ENCODE results near the gene GSDME.
A peak's percentile ranks its signal among the peaks of the same experiment; 100 is the strongest.

GSDME gene

DNA sequence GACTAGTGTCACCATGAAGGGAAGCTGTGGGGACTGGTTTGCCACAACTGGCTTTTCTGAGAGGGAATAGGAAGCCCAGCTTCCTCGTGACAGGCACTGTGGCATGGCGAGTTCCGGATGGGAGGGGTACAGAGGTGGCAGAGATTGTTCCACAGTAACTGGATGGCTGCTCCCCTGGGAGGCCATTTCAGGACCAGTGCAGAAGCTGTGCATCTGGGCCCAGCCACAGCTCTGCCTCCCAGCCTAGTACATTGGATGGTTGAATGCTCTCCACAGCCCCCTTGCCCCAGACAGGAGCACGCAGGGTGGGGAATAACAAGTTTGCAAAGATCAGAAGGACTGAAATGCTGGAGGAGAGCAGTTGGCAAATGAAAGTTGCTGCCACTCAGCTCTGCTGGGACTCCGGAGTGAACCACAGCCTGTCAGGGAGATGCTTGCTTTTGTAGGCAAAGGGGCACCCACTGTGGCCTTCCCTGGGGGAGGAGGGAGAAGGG, 51.8 kb downstream of the GSDME start:
- DNase-seq (ENCODE audit: low spot score), result no peak

DNA sequence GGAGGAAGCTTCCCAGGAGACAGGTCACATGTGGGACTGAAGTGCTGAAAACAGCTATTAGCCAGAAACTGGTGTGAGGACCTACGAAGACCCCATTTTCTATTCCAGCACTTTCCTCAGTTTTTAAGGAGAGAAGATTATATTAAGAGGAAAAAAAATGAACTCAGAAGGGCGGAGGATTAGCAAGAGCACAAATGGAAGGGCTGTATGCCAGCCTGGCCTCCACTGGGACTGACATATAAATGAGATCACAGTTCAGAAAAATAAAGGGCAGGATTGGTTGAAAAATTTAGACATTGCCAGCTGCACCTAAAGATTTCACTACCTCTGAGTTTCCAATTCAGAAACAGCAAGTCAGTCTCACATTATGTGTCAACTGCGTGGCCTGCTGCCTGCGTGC, 53.0 kb downstream of the GSDME start:
- no peak for DNase-seq (ENCODE audit: low spot score)

DNA sequence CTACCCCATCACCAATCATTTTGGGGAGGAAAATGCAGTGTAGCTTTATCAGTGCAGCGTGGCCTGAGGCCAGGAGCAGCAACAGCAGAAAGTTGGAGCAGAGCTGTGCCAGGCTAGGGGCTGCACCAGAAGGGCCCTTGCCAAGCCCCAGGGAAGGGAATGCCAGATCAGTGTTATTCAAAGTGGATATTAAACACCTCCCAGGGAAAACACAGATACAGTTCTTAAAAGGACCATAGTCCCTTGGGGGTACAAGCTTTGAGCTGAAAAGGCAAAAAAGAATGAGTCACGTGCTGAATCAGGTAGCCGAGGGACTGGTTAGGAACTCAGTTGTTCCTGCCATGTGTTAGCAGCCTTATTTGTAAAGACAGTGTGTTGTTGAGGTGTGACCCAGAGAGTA, 54.0 kb downstream of the GSDME start:
- DNase-seq (ENCODE audit: low spot score), result no peak

DNA sequence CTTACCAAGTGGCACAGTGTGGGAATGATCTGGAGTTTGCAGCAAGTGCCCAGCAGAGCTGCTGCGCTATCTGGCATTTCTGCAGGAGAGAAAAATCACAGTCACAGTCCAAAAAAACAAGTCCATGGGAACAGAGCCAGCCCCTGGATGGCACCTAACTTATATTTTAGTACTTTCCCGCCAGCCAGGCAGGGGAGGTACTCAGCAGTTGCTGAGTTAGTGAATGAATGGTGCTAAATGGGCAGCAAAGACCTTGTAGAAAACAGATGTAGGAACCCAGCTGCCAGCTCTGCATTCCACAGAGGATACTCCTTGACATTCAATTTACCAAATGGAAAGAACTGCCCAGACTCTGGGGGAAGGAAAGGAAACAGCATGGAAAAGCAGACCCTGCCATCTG, 54.5 kb downstream of the GSDME start:
- no peak for DNase-seq (ENCODE audit: low spot score)

DNA sequence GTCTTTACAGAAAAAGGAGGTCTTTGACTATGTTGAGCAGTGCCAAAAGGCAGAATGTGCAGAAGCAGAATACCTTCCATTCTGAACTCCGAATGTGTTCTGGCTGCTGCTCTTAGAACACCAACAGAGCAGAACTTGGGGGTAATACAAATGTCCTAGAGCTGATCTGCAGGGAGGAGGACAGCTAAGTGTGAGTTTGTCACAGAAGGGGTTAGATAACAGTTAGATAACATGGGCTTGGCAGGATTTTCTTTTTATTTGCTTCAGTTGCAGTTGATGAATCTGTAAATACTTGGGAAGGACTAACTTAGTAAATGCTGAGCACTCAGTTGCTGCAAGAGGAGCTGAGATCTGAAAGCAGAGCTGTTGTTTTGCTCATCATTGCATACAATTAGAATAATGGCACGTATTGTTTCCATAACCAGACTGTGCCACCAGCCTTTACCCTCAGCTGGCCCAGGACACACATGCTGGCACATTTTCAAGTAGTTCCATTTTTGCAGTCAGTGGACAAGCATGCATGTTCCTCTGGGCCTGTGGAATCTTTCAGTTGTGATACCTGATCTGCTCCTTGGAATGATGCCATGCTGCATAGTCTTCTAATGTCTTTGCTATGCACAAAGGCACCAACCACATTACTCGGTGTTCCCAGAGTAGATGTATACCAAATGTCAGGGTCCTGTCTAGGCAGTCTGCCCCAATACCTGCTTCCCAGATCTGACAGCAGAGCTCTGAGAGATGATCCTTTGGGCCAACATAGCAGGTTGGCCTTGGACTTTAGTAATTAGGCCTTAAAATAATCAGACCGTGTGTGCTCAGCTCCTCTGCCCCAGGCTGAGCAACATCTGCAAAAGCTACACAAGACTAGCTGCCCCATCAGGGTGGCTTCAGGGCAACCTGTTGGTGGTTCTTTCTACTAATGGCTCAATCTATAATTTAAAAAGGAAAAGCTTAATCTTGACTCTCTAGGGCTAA, 55.7 kb downstream of the GSDME start:
- DNase-seq (ENCODE audit: low spot score), result peak; percentile 82

DNA sequence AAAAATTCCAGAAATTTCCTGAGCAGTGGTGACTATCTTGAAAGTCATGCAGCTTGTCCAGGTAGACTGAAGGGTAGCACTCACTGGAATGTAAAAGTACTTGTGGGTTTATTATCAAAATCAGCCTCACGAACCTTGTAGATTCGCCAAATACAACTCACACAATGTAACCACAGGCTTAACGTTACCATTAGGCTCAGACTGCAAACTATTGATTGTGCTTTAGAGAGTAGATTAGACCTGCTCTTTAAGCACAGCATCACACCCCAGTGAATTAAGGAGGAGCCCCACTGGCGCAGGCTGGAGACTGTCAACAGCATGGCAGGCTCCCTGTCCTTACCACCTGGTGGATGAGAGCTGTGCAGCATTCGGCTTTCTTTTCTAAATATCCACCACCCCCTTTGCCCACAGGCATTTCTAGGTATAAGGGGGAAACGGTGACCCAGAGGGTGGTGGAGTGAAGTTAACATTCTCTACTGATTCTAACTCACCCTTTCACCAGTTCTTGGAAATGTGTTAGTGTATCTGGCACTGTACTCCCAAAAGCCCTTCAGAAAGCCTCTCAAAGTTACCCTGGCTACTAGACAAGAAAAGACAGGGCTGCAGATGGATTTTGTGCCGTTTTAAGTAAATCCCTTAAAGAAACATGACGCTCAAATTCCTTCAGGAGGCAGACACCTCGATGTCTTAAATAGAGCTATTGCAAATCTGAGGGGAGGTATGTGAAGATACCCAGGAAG, 56.6 kb downstream of the GSDME start:
- DNase-seq (ENCODE audit: low spot score), result no peak

DNA sequence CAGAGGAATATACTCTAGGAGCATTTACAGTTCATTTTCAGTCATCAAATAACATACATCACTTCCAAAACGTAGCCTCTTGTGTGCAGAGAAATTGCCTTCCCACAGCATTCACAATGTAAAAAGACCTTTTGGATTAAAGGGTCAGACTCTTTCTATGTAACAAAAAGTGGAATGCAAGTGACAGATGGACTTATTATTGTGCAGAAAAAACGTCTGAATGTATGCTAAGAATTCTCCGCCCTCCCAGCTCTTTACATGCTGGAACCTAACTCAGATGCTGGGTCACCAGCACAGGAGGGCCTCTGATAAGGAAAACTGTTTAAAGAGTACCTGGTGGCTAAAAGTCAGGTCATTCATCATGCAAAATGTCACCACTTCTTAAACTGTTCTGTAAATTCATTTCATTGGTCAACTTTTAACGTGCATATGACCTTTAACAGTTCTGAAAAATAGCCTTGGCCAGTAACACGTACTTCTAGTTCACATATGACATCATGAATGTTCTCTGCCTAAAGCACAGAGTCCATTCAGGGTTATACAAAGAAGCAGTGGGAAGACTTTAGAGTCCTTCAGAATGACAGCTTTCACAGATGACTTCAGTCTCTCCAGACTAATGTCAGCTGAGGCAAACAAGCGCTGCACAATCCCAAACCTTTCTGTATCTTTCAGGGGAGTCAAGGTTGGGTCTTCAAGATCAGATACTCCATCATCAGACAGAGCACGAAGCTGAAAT, 58.6 kb downstream of the GSDME start:
- DNase-seq (ENCODE audit: low spot score), result no peak

DNA sequence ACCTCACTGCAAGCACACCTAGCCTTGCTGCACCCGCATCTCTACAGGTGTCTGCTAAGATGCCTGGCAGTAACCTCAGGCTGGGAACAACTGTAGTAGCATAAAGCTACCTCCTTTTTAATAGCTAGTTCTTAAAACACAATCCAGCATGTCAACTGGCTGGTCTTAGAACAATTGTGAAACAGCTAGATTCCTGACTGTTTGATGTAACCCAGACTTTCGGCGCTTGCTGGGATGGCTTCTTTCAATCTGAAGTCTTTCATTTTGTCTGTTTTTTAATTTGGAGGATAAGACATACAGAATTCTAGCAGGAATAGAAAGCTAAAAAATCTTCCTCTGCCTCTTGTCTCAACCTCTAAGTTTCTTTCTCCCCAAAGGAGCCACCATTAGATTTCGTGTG, 59.8 kb downstream of the GSDME start:
- DNase-seq (ENCODE audit: low spot score), result no peak

DNA sequence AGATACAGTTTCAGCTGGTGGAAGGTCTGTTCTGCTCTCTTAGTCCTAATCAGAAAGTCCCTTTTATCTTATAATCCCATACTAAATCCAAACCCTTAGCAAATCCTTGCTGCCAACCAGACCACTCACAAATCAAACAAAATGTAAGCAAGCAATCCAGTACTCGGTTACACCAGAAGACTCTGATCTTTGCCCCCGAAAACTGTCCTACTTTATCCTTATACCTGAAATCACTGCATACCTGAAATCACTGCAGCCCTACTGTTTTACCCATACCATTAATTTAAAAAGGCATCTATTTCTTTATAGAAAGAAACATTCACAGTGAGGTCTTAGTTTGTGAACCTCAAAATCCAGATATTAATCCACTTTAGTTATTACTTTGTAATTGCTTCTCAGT, 64.7 kb downstream of the GSDME start:
- DNase-seq (ENCODE audit: low spot score), result no peak

DNA sequence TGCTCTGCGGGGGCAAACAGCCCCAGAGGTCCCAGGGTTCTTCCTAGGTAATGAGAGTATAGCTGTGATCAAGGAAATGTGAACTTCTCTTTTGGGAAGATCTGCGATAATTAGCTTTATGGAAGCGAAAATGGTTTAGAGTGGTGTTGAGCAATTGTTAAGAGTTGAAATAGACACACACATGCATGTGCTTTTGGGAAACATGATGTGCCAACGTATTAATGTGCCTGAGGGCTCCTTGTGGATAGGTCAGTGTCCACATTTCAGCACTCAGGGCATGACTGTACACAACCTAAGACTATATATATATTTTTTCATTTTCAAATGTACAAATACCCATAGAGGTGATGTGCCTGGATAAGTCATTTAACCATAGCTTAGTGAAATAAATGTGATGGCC, 67.0 kb downstream of the GSDME start:
- no peak for DNase-seq (ENCODE audit: low spot score)

DNA sequence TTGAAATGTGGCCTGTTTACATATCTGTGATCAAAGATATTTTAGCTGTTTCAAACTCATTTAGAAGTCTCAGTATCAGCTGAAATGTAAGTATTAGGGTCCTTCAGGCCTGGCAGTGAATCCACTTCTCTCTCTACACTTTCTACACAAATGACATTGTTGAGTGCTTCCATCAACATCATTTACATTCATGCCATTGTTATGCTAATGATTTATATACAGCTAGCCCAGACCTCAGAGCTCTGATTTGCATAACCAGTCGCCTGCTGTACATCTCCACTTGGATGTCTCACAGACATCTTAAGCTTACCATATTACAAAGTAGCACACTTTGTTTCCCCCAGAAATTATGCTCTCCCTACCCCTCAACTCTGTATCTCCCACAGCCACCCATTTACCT, 71.6 kb downstream of the GSDME start:
- no peak for DNase-seq (ENCODE audit: low spot score)

DNA sequence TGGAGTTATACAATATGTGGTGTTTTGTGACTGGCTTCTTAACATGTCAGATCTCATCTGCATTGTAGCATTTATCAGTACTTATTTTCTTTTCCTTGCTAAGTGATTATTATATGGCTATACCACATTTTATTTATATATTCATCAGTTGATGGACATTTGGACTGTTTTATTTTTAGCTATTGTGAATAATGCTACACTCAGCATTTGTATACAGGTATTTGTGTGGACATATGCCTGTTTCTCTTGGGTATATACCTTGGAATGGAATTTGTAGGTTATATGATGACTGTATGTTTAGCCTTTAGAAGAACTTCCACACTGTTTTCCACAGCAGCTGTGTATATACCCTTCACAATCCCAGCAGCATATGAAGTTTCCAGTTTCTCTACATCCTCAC, 86.5 kb downstream of the GSDME start:
- DNase-seq (ENCODE audit: low spot score), result no peak

DNA sequence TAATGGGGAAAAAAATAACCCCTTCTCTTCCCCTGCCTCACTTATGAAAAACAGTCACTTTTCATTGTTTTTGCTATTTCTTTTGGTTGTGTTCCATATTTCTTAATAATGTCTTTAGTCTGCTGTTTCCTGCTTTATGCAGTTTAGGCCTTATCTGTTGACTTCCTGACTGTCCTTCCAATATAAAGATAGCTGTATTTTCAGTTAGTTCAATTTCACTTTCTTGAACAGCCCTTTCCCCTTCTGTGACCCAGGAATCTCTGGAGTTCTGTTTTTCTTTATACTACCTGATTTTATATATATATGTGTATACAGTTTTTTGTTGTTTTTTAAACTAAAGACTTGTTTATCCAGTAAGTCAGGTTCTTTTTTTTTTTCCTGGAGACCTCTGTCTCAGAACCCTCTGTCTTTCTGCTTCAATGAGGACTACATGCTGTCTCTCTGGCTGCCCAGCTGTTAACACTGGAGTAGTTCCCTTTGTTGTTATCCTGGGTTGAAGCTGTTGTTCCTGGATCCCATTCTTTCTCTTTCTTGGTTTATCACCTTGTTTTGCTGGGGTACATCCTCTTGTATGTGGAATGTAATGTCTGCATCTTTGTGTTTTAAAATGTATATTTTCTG, 87.2 kb downstream of the GSDME start:
- no peak for DNase-seq (ENCODE audit: low spot score)

DNA sequence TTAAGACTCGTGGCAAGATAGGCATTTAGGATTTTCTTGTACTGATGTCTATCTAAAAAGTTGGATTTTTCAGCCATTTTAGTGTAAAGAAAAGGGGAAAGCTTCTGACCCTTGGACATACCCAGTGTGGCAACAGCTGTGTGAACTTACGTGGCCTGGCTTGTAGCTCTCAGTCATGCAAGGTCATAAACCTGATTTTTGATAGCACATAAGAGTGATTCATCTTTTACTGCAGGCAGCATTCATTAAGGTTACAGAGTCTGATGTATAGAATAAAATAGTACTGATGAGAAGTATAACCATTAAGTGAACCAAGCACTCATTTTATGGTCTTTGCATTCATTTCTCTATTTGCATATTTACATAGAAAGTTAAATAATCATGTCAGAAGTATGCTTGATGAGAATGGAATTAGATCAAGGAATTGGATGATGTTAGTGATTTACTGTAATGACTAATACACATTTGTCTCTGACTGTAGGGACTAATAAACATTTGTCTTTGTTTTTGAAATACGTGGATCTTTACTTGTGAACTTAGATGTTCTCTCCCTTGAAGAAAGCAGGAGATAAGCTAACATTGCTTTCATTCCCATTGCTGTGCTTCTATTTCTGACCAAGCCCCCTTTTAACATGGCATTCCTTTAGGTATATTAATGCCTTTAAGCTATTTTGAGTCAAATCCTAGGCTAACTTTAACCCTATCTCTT, 88.2 kb downstream of the GSDME start:
- DNase-seq (ENCODE audit: low spot score), result no peak

DNA sequence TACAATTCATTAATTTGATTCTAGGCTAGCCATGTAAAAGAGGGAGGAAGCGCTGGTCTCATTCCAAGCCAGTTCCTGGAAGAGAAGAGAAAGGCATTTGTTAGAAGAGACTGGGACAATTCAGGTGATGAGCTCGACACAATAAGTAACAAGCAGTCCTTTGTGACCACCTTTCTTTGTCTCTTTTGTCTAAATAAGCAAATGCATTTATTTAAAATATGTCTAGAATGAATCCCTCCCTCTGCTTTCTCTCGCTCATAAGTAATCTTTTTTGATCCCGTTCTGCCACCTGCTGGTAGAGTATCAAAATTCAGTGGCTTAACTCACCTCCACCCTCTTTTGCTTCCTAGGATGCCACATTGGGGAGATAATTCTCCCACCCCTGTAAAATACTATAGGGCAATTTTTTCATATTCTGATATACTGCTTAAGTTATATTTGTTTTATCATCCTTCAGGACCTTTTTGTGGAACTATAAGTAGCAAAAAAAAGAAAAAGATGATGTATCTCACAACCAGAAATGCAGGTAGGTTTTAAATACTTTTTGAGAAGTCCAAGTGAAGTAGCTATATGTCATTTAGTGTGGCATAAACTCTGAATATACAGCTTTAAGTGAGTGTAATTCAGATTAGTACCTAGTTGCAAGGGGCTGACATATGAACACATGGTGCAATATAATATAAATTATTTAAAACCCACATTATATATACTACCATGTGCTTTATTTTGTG, 91.5 kb downstream of the GSDME start:
- peak; percentile 16 for DNase-seq (ENCODE audit: low spot score)

DNA sequence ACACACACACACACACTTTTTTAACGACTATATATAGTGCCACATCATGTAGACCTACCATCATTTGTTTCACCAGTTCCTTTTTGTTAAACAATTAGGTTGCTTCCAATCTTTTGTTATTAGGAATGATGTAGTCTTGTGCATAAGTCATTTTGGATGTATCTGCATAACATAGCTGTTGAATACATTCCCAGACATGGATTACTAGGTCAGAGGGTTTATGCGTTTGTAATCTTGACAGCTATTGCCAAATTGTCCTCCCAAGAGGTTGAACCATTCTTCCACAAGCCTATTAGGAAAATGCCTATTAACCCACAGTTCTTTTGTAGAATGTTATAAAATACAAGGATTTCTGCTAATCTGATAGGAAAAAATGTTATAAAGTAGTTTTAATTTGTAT, 96.7 kb downstream of the GSDME start:
- DNase-seq (ENCODE audit: low spot score), result no peak

DNA sequence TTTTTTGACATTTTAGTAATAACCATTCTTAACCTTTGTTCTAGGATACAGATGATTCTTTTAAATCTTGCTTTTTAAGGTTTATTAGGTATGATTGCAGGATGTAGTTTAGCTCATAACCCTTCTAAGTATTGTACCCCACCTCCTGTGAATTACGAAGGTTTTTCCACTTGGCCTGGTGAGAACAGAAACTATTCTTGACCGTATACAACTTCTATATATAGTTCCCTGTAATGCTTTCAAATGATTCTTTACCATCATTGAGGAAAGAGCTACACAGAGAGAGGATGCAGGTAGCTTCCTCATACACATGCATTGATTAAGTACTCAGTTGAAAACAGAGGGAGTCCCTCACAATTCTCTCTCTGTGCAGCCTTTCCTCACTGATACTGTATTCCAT, 97.8 kb downstream of the GSDME start:
- DNase-seq (ENCODE audit: low spot score), result no peak

DNA sequence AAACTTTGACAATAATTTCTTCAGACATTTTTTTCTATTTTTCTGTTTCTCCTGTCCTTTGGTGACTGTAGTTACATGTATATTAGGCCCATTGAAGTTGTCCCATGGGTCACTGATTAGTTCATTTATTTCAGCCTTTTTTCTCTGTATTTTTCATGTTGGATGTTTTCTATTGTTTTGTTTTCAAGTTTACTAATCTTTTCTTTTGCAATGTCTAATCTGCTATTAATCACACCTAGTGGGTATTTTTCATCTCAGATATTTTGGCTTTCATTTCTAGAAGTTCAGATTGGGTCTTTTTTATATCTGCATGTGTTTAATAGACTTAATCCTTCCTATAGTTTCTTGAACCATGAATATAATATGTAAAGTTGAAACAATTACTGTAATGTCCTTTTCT, 99.3 kb downstream of the GSDME start:
- DNase-seq (ENCODE audit: low spot score), result no peak

DNA sequence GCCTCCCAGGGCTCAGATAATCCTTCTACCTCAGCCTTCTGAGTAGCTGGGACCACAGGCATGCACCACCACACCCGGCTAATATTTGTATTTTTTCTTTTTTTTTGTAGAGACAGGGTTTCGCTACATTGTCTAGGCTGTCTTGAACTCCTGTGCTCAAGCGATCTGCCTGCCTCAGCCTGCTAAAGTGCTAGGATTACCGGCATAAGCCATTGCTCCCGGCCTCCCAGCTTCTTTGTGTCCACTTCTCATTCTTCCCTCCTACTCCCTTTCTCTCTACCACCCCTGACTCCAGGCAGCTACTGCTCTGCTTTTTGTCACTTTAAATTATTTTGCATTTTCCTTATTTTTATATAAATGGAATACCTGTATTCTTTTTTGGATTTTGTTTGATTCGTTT, 100.7 kb downstream of the GSDME start:
- no peak for DNase-seq (ENCODE audit: low spot score)

DNA sequence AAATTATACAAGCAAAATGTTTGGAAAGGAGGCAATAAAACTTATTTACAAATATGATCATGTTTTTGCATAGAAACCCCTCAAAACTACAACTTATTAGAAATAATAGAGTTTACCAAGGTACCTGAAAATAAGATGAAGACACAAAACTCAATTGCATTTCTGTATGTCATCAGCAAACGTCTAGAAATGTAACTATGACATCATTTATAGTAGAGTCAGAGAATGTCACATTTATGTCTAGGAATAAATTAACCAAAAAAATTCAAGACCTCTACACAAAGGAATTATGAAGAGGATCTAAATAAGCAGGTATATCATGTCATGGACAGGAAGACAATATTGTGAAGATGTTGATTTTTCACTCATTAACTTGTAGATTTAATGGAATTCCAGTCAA, 103.0 kb downstream of the GSDME start:
- no peak for DNase-seq (ENCODE audit: low spot score)
